Stimulated activated CD8-positive, alpha-beta memory T cell treated with anti-CD3 and anti-CD28 coated beads, Interleukin-7, amount 100 ng/mL, for 24 hours (primary cell): Measurements from ENCODE around the gene TBR1.

Source experiments
- DNase-seq: peaks from one replicate; pipeline ENCODE4 v3.0.0-alpha.2; 2020; ENCODE audit warnings: low read depth

The TBR1 gene

DNA sequence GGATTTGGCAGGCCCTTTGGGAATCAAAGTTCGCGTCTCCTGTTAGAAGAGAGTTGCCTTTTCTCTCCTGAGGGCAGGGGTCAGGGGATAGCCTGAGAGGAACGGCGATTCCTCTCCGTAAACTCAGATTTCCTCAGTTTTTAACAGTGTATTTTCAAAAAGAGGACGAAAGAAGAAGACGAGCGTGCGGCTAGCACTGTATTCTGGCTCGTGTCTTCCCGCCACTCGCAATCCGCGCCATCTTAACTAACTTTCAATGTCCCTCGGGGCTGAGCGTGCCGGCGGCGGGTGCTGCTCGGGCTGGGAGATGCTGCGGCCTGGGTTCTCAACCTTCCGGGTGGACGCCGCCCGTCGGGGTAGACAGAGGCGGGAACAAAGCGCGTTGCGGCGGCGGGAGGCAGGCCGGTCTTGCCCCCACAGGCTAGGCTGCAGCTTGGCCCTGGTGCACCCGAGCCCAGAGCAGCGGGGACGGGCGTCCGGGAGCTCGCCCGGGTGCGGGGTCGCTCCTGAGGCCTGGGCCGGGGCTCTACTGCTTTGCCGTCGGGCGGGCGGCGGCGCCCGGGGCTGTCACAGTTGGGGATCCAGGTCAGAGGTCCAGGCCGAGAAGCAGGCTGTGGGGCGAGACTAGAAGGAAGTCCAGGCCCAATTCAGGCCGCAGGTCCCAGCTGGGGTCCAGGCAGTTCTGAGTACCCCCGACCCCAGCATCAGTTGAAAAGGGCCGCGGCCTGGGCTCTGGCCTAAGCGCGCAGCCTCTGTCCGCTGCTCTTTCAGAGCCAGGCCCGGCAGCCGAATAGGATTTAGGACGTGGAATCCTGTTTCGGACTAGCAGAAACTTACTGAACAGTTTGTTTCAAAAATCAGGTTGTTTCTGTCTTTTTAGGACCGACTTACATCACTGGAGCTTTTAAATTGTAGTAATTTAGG lies 11.8 kb downstream of the TBR1 start:
- DNase-seq = no peak

- no peak for DNase-seq
Measured at GRCh38 chr2:161430386-161430785, 14.3 kb downstream of the TBR1 start.

DNA sequence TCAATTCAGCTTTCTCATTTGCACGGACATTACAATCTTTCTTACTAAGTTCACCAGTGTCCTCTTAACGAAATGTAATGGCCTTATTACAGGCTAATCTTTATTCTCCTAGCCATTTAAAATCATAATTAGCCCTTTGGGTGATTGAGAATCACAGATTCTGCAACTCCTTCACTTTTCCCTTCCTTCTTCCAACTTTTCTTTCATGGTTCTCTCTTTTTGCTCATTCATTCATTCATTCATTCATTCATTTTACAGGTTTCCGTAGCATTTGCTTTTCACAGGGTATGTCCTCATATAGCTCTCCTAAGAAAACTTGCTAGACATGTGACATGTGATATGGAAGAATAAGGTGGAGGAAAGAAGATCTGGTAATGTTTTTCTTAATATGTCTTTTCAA lies 16.0 kb downstream of the TBR1 start:
- DNase-seq = no peak

GRCh38 chr2:161434118-161434517 lies 18.0 kb downstream of the TBR1 start:
- no peak for DNase-seq

GRCh38 chr2:161436411-161436810 lies 20.3 kb downstream of the TBR1 start:
- no peak for DNase-seq

GRCh38 chr2:161438598-161438997 lies 22.5 kb downstream of the TBR1 start:
- DNase-seq = no peak

- DNase-seq = no peak
Measured at GRCh38 chr2:161445097-161445496, 29.0 kb downstream of the TBR1 start.

DNA sequence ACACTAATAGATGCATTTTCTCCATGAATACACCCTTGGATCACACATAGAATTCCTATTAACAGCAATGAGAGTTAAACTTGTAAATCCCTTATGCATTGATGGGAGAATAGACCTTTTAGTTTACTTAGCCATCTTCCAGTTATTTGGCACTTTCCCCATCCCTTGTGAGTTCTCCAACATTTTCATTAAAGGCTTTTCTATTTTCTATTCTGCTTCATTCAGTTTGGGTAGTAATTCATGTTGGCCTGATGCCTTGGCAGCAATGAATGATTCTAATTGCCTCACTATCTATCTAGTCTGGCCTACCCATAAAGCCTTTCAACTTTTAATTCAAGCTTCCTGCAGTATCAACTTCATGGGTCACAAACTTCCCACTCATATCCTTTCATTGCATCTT lies 32.3 kb downstream of the TBR1 start:
- no peak for DNase-seq

DNA sequence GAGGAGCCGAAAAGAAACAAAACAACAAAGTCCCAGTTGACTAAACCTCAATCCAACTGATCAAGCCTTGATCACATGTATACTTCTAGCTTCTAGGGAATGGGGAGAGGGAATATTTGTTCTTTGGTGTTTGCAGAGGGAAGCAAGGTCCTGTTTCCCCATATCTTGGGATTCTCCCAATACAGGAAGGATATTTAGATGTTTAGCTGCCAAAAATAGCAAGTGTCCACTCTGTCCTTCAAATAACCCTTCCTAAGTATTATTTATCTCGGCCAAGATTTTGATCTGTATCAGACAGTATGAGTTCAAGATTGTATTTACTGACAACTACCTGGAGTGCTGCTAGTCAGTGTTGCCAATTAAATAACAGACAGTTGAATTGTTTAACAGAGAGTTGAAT lies 55.5 kb downstream of the TBR1 start:
- DNase-seq = no peak

DNA sequence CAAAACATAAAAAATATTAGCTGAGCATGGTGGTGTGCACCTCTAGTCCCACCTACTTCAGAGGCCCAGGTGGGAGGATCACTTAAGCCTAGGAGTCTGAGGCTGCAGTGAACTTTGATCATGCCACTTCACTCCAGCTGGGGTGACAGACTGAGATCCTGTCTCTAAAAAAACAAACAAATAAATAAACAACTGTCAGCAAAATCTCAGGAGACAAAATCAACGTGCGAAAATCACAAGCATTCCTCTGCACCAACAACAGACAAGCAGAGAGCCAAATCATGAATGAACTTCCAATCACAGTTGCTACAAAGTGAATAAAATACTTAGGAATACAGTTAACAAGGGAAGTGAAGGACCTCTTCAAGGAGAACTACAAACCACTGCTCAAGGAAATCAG lies 58.8 kb downstream of the TBR1 start:
- no peak for DNase-seq
